ENCODE data around the gene NKX6-2. TPM values are rescaled to one million over a fixed set of nuclear protein-coding genes. Genes with fewer than 3 reads are reported as not detected.
A peak's percentile ranks its signal among the peaks of the same experiment; 100 is the strongest.
"Not testable (repeated sequence)": the region's sequence is repeated elsewhere in the genome, so short reads cannot be mapped to it uniquely, and the experiment has no call there.

NKX6-2 gene
- total RNA-seq, 1 donor from 2014 or later, result 2.1 TPM

GRCh38 chr10:132746801-132747625, 38.9 kb downstream of the NKX6-2 start:
- no peak for ATAC-seq
- intact Hi-C loops (cut with DNase I), result no loop called here
- no peak for DNase-seq (ENCODE audit: low spot score)

- intact Hi-C loops (cut with DNase I), result no loop called here
- ATAC-seq (no peak), DNase-seq (ENCODE audit: low spot score) (no peak)
These were observed 39.6 kb downstream of the NKX6-2 start for GRCh38 chr10:132746386-132746785.

GRCh38 chr10:132745971-132746370, 40.0 kb downstream of the NKX6-2 start:
- intact Hi-C loops (cut with DNase I), result no loop called here
- ATAC-seq, result no peak

GRCh38 chr10:132745511-132745910, 40.4 kb downstream of the NKX6-2 start:
- no peak for DNase-seq (ENCODE audit: low spot score)
- no peak for ATAC-seq
- intact Hi-C loops (cut with DNase I), result no loop called here

More at GRCh38 chr10:132745971-132746370, 40.0 kb downstream of the NKX6-2 start:
- DNase-seq (ENCODE audit: low spot score), result no peak

GRCh38 chr10:132744839-132745238, 41.1 kb downstream of the NKX6-2 start:
- intact Hi-C loops (cut with DNase I), result no loop called here
- DNase-seq (ENCODE audit: low spot score) (no peak), ATAC-seq (no peak)

GRCh38 chr10:132743925-132744490, 41.9 kb downstream of the NKX6-2 start:
- no peak for ATAC-seq
- intact Hi-C loops (cut with DNase I), result no loop called here
- no peak for DNase-seq (ENCODE audit: low spot score)

- peak; percentile 78 for DNase-seq (ENCODE audit: low spot score)
- intact Hi-C loops (cut with DNase I), result not testable (repeated sequence)
- peak; percentile 87 for ATAC-seq
These were observed 42.6 kb downstream of the NKX6-2 start for GRCh38 chr10:132743196-132743924.

GRCh38 chr10:132742837-132743194, 43.1 kb downstream of the NKX6-2 start:
- DNase-seq (ENCODE audit: low spot score), result no peak
- ATAC-seq, result no peak
- intact Hi-C loops (cut with DNase I), result no loop called here

- no peak for DNase-seq (ENCODE audit: low spot score)
- no peak for ATAC-seq
- intact Hi-C loops (cut with DNase I), result no loop called here
These were observed 43.6 kb downstream of the NKX6-2 start for GRCh38 chr10:132742167-132742836.

GRCh38 chr10:132740588-132740987, 45.4 kb downstream of the NKX6-2 start:
- no peak for DNase-seq (ENCODE audit: low spot score)
- ATAC-seq, result no peak
- intact Hi-C loops (cut with DNase I), result no loop called here

GRCh38 chr10:132739225-132739613, 46.7 kb downstream of the NKX6-2 start:
- intact Hi-C loops (cut with DNase I), result no loop called here
- no peak for ATAC-seq
- no peak for DNase-seq (ENCODE audit: low spot score)

- DNase-seq (ENCODE audit: low spot score), result no peak
- ATAC-seq, result peak; percentile 47
- intact Hi-C loops (cut with DNase I), result no loop called here
These were observed 47.3 kb downstream of the NKX6-2 start for GRCh38 chr10:132738454-132739224.

- ATAC-seq, result no peak
- intact Hi-C loops (cut with DNase I), result no loop called here
- no peak for DNase-seq (ENCODE audit: low spot score)
These were observed 48.4 kb downstream of the NKX6-2 start for GRCh38 chr10:132737390-132738048.

- ATAC-seq (peak; percentile 14), DNase-seq (ENCODE audit: low spot score) (no peak)
- intact Hi-C loops (cut with DNase I), result no loop called here
These were observed 50.0 kb downstream of the NKX6-2 start for GRCh38 chr10:132735923-132736391.

- intact Hi-C loops (cut with DNase I), result no loop called here
- no peak for ATAC-seq
These were observed 50.6 kb downstream of the NKX6-2 start for GRCh38 chr10:132735341-132735775.

GRCh38 chr10:132733926-132734325, 52.0 kb downstream of the NKX6-2 start:
- intact Hi-C loops (cut with DNase I), result no loop called here
- ATAC-seq (no peak), DNase-seq (ENCODE audit: low spot score) (no peak)

More at GRCh38 chr10:132735341-132735775, 50.6 kb downstream of the NKX6-2 start:
- no peak for DNase-seq (ENCODE audit: low spot score)
